ENCODE data around the gene PAPPA2.

- TF ChIP-seq CTCF (conservative IDR thresholded peaks at IDR 0.05; ENCODE audit: low read depth, low read length) (peak; percentile 94), EZH2 (IDR thresholded peaks at IDR 0.05; ENCODE audit: borderline replicate concordance, low read depth, low read length, poor library complexity, severe bottlenecking) (no peak)
Observed at GRCh38 chr1:176880955-176881595, 418.1 kb downstream of the PAPPA2 start.
